Lung (tissue), 12 donors: ENCODE results near the gene SLX4. TPM values are rescaled to one million over a fixed set of nuclear protein-coding genes. Genes with fewer than 3 reads are reported as not detected.
A peak's percentile ranks its signal among the peaks of the same experiment; 100 is the strongest.

Source experiments
- ATAC-seq: fragments of 200-7000 bp; cut with Tn5 transposase; one replicate; pipeline ENCODE4 v1.9.1; 2020; ENCODE audit warnings: moderate number of reproducible peaks; ENCODE audit not compliant: insufficient read depth, low FRiP score
- DNase-seq, 3 donors: peaks; one replicate each; pipeline ENCODE4 v3.0.0-alpha.2; 2013 to 2017
- H3K27ac ChIP-seq, 2 donors: one replicate each; pipeline ENCODE4 v1.5.1; 2013; ENCODE audit warnings: mild to moderate bottlenecking in 2 of 2, moderate library complexity in 2 of 2, control low read depth in 1 of 2, inconsistent platforms in 1 of 2, low read depth in 1 of 2, low read length in 1 of 2
- H3K27me3 ChIP-seq, 3 donors: one replicate each; pipeline ENCODE4 v1.5.1; 2013; ENCODE audit warnings: low read length in 2 of 3; ENCODE audit not compliant: control insufficient read depth in 3 of 3, insufficient read depth in 3 of 3
- H3K36me3 ChIP-seq, 4 donors: one replicate each; pipeline ENCODE4 v1.5.1; 2013; ENCODE audit warnings: low read length in 4 of 4, mild to moderate bottlenecking in 1 of 4, moderate library complexity in 1 of 4; ENCODE audit not compliant: control insufficient read depth in 4 of 4, insufficient read depth in 4 of 4
- H3K4me1 ChIP-seq, 5 donors: one replicate each; pipeline ENCODE4 v1.5.1; 2013; ENCODE audit warnings: low read length in 5 of 5, mild to moderate bottlenecking in 2 of 5, moderate library complexity in 1 of 5; ENCODE audit not compliant: control insufficient read depth in 5 of 5, insufficient read depth in 5 of 5
- H3K4me3 ChIP-seq: one replicate; pipeline ENCODE4 v1.5.1; 2013; ENCODE audit warnings: mild to moderate bottlenecking, control low read depth, moderate library complexity
- H3K9ac ChIP-seq, 2 donors: one replicate each; pipeline ENCODE4 v1.5.1; 2013; ENCODE audit warnings: low read length in 2 of 2, control low read depth in 1 of 2; ENCODE audit not compliant: insufficient read depth in 1 of 2
- H3K9me3 ChIP-seq, 4 donors: one replicate each; pipeline ENCODE4 v1.5.1; 2013; ENCODE audit warnings: low read length in 3 of 4, mild to moderate bottlenecking in 1 of 4, moderate library complexity in 1 of 4; ENCODE audit not compliant: control insufficient read depth in 4 of 4, insufficient read depth in 3 of 4
- CTCF ChIP-seq: IDR thresholded peaks from 2 replicates; pipeline ENCODE4 v1.5.1; 2012; ENCODE audit warnings: mild to moderate bottlenecking; ENCODE audit errors: control extremely low read depth, extremely low read depth
- WGBS, 2 donors: extraction: QIAGEN DNeasy Blood & Tissue Kit; methylation state at CpG; one replicate each; pipeline ENCODE4 v1.1.7; 2013; 5-methylcytosine and 5-hydroxymethylcytosine counted together
- polyA plus RNA-seq, 2 donors: library from polyadenylated mRNA; stranded (reverse); fragments of 200-250 nt; gene quantifications; one replicate each; pipeline ENCODE4 v1.2.1, GENCODE V29; 2013
- total RNA-seq, 2 donors: library from RNA; depleted of rRNA in 1 of 2; stranded (reverse); fragments of >200 nt in 1 of 2; gene quantifications; one replicate each; pipeline ENCODE4 v1.2.1, GENCODE V29; 2014 to 2021
- donor health status: control.
- donor health status: control.
- donor health status: Bipolar disorder and iron deficiency.
- donor health status: healthy.
- donor health status: DM: yes; HTN: yes; CAD: no.

Gene SLX4
- total and polyA plus RNA-seq, 4 donors = 2.4 to 7.0 (median 3.7) TPM

GRCh38 chr16:3576211-3576610 is 35.2 kb downstream of the SLX4 start:
- no peak for ATAC-seq
- Histone ChIP-seq H3K27ac (peak overlapping the region in 1 of 2 donors; percentile 60), H3K36me3 (no peaks in the 10 kb centered on the region), H3K9ac (no peak overlapping the region), H3K4me1 (peaks cover 0 to 7% (median 0%) of the 10 kb centered on the region in 5 donors), H3K27me3 (no peaks in the 10 kb centered on the region), H3K9me3 (peaks cover 0 to 1% (median 0%) of the 10 kb centered on the region in 4 donors), H3K4me3 (no peak overlapping the region)
- 58 to 69% methylated on average over 11 of the region's 11 CpGs for WGBS, 2 donors
- no peak for DNase-seq
- no peak for TF ChIP-seq CTCF

GRCh38 chr16:3575491-3575890 is 35.9 kb downstream of the SLX4 start:
- Histone ChIP-seq H3K27me3 (no peaks in the 10 kb centered on the region), H3K9me3 (peaks cover 0 to 4% (median 1%) of the 10 kb centered on the region in 4 donors), H3K4me3 (no peak overlapping the region), H3K9ac (no peak overlapping the region), H3K27ac (no peak overlapping the region), H3K36me3 (no peaks in the 10 kb centered on the region), H3K4me1 (peaks cover 0 to 6% (median 0%) of the 10 kb centered on the region in 5 donors)
- DNase-seq (no peak), ATAC-seq (no peak)
- TF ChIP-seq CTCF = no peak
- WGBS, 2 donors = 81 to 88% methylated on average over 13 of the region's 13 CpGs

- H3K9ac ChIP-seq = no peak overlapping the region
- H3K27ac ChIP-seq = no peak overlapping the region
- DNase-seq (no peak), ATAC-seq (no peak)
- no peaks in the 10 kb centered on the region for H3K27me3 ChIP-seq
- H3K36me3 ChIP-seq = peaks cover 0 to 2% (median 0%) of the 10 kb centered on the region in 4 donors
- no peak overlapping the region for H3K4me3 ChIP-seq
- TF ChIP-seq CTCF = no peak
- H3K4me1 ChIP-seq = peaks cover 0 to 4% (median 0%) of the 10 kb centered on the region in 5 donors
- 91 to 92% methylated on average over 14 of the region's 14 CpGs for WGBS, 2 donors
- peaks cover 0 to 7% (median 3%) of the 10 kb centered on the region in 4 donors for H3K9me3 ChIP-seq
Measured at GRCh38 chr16:3574195-3574594, 37.2 kb downstream of the SLX4 start.
